Spinal cord (tissue), 10 donors: ENCODE data around the gene CMYA5. TPM values are rescaled to one million over a fixed set of nuclear protein-coding genes. Genes with fewer than 3 reads are reported as not detected.
A peak's percentile ranks its signal among the peaks of the same experiment; 100 is the strongest.

Experiments
- DNase-seq, 6 donors: peaks; one replicate each; pipeline versions ENCODE4 v3.0.0 to v3.0.0-alpha.2; 2013 to 2015; ENCODE audit warnings: low spot score in 6 of 6, low read depth in 4 of 6
- H3K27ac ChIP-seq: one replicate; pipeline ENCODE4 v1.5.1; 2013; ENCODE audit warnings: low read depth, low read length, control low read depth
- H3K27me3 ChIP-seq: one replicate; pipeline ENCODE4 v1.6.1; 2013; ENCODE audit warnings: low read length; ENCODE audit not compliant: control insufficient read depth, insufficient read depth
- H3K36me3 ChIP-seq: one replicate; pipeline ENCODE4 v1.6.1; 2013; ENCODE audit warnings: low read length; ENCODE audit not compliant: control insufficient read depth, insufficient read depth
- H3K4me1 ChIP-seq: one replicate; pipeline ENCODE4 v1.6.1; 2013; ENCODE audit warnings: low read length; ENCODE audit not compliant: control insufficient read depth, insufficient read depth
- H3K4me3 ChIP-seq: one replicate; pipeline ENCODE4 v1.5.1; 2013; ENCODE audit warnings: low read depth, low read length, control low read depth
- H3K9me3 ChIP-seq: one replicate; pipeline ENCODE4 v1.6.1; 2013; ENCODE audit warnings: low read length; ENCODE audit not compliant: control insufficient read depth, insufficient read depth
- WGBS: methylation state at CpG from one replicate; pipeline ENCODE4 v1.1.5; 2013; ENCODE audit warnings: missing lambda C conversion rate; ENCODE audit not compliant: insufficient coverage; 5-methylcytosine and 5-hydroxymethylcytosine counted together
- polyA plus RNA-seq, 2 donors: library from polyadenylated mRNA; unstranded; fragments of 120-200 nt; gene quantifications; one replicate each; pipeline ENCODE4 v1.2.1, GENCODE V29; 2013; ENCODE audit not compliant: insufficient read length in 2 of 2
- total RNA-seq, 2 donors: library from RNA; depleted of rRNA in 1 of 2; stranded (reverse); fragments of 120-200 nt in 1 of 2; fragments of >200 nt in 1 of 2; gene quantifications; one replicate each; pipeline versions ENCODE4 v1.2.3 to v1.2.4, GENCODE V29; 2013 to 2014
- donor health status: healthy.

Gene CMYA5
- total and polyA plus RNA-seq, 4 donors = 4.0 to 9.2 (median 4.6) TPM

DNA sequence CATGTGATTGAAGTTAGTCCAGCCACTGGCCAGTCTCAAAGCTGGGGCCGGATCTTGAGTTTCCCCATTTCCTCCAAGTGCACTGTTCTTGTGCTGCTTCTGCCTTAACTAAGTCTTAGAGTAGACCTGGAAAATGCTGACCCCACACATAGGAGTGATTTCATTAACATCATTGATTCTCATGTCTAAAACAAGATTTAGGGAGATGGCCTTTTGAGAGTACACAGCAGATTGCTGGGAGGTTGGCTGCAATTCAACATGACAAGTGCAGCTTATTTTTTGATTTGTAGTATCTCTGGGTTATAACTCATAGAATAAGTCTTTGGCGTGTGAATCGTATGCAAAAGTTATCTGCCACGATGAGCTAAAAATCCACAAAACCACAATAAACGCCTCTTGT, 131.0 kb downstream of the CMYA5 start:
- no peak overlapping the region for H3K27ac ChIP-seq
- no peak overlapping the region for H3K4me3 ChIP-seq
- no peaks in the 10 kb centered on the region for H3K27me3 ChIP-seq
- no peaks in the 10 kb centered on the region for H3K4me1 ChIP-seq
- no CpG with 5 or more reads among the region's 5 CpGs for WGBS
- H3K9me3 ChIP-seq = no peaks in the 10 kb centered on the region
- DNase-seq = peak in 1 of 6 donors; percentile 43
- no peaks in the 10 kb centered on the region for H3K36me3 ChIP-seq

DNA sequence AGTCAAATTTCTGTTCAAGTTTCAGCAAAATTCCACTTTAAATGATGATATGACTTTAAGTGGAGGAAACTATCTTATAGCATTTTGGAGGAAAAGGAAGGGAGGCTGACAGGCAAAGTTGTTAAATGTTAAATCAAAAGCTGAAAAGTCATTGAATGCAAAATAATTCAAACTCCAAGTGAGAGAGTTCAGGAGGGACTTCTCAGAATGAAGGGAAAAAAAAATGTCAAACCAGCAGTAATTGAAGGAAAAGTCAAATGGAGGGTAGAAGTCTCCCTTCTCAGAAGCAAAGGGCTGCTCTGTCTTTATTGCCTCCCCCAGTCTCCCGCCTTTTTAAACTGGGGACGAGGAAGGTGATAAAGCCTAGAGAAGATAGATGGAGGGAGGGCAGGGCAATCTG, 134.8 kb downstream of the CMYA5 start:
- 56% methylated on average over 2 of the region's 2 CpGs for WGBS
- no peak for DNase-seq
- Histone ChIP-seq H3K9me3 (no peaks in the 10 kb centered on the region), H3K36me3 (no peaks in the 10 kb centered on the region), H3K27ac (no peak overlapping the region), H3K27me3 (no peaks in the 10 kb centered on the region), H3K4me3 (no peak overlapping the region), H3K4me1 (peaks cover 3% of the 10 kb centered on the region)

DNA sequence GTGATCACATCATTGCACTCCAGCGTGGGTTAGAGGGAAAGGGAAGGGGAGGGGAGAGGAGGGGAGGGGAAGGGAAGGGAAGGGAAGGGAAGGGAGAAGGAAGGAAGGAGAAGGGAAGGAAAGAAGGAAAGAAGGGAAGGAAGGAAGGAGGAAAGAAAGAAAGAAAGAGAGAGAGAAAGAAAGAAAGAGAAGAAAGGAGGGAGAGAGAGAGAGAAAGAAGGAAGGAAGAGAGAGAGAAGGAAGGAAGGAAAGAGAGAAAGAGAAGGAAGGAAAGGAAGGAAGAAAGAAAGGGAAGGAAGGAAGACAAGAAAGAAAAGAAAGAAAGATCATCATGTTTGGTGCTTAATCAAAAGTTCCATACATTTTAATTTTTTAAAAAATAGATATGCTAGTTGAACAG, 136.2 kb downstream of the CMYA5 start:
- Histone ChIP-seq H3K27me3 (no peaks in the 10 kb centered on the region), H3K27ac (no peak overlapping the region), H3K36me3 (no peaks in the 10 kb centered on the region), H3K4me1 (peaks cover 3% of the 10 kb centered on the region), H3K9me3 (no peaks in the 10 kb centered on the region), H3K4me3 (no peak overlapping the region)
- DNase-seq = no peak
- 67% methylated on average over 1 of the region's 1 CpG for WGBS

- 60% methylated on average over 1 of the region's 2 CpGs for WGBS
Observed at GRCh38 chr5:79827159-79827629, 137.6 kb downstream of the CMYA5 start.

DNA sequence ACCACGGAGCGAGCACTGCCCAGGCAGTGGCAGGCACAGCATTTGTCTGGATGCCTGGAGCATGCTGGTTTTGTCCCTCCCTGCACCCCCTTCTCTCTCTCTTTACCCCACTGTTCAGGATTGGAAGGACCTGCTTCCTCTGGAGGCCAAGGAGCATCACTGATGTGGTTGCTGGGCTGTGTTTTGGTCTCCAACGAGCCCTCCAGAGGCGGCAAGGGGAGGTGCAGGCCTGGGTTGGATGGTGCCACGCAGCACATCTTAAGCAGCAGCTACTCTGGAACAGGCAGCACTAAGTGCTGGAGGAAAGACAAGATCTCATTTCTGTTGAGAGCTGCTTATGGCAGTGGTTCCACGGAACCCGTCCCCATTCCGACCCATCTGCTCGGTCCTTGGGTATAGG, 139.6 kb downstream of the CMYA5 start:
- Histone ChIP-seq H3K4me1 (peaks cover 11% of the 10 kb centered on the region), H3K9me3 (no peaks in the 10 kb centered on the region), H3K27ac (no peak overlapping the region), H3K27me3 (no peaks in the 10 kb centered on the region), H3K4me3 (no peak overlapping the region), H3K36me3 (no peaks in the 10 kb centered on the region)
- DNase-seq = no peak
- 61% methylated on average over 9 of the region's 9 CpGs for WGBS

More at GRCh38 chr5:79827159-79827629, 137.6 kb downstream of the CMYA5 start:
- no peaks in the 10 kb centered on the region for H3K36me3 ChIP-seq
- no peaks in the 10 kb centered on the region for H3K9me3 ChIP-seq
- no peak overlapping the region for H3K27ac ChIP-seq
- peaks cover 3% of the 10 kb centered on the region for H3K4me1 ChIP-seq
- no peak overlapping the region for H3K4me3 ChIP-seq
- H3K27me3 ChIP-seq = no peaks in the 10 kb centered on the region
- peak in 2 of 6 donors; percentile 66 to 69 for DNase-seq

DNA sequence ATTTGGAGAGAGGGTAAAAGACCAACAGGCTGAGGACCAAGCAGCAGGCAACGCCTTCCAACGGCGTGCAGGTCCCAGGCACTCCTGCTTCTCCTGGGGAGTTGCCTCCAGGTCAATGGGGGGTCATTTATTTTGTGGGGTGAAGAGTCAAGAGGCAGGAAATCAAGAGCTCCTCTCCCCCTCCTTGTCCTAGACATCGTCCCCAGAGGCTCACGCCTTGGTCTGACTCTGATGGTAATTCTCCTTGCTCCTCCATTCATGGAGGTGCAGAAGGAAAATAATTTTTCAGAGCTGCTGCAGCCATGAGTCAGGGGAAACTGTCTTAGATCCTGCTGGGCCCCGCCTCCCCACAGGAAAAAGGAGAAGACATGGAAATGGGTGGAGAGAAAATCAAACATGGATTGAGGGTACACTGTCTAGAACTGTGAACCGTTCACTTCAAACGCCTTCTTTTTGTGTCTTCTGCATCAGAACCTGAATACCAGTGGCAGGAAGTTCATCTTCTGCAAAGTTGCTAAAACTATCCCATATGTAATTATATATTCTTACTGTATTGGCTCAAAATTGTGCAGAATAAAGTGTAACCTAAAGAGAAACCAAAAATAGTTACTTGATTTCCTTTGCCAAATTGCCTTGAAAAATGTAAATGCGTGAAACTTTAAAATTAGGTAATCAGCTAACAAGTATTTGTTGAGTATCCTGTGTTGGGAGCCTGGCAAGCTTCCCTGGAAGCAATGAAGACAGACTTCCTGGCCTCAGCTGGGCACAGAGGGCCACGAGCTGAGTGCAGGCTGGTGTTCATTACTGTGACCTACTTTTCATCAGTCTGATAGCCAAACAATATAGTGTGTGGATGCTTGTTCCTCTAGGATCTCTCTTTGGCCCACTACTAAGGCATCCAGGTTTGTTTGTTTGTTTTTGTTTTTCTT, 142.0 kb downstream of the CMYA5 start:
- Histone ChIP-seq H3K27ac (no peak overlapping the region), H3K4me3 (no peak overlapping the region), H3K9me3 (no peaks in the 10 kb centered on the region), H3K27me3 (no peaks in the 10 kb centered on the region), H3K36me3 (no peaks in the 10 kb centered on the region), H3K4me1 (peaks cover 17% of the 10 kb centered on the region)
- 75% methylated on average over 3 of the region's 10 CpGs for WGBS
- DNase-seq = peak in 1 of 6 donors; percentile 45

- no peaks in the 10 kb centered on the region for H3K27me3 ChIP-seq
- DNase-seq = no peak
- 75% methylated on average over 1 of the region's 4 CpGs for WGBS
- H3K36me3 ChIP-seq = no peaks in the 10 kb centered on the region
- no peak overlapping the region for H3K27ac ChIP-seq
- H3K4me3 ChIP-seq = no peak overlapping the region
- no peaks in the 10 kb centered on the region for H3K9me3 ChIP-seq
- H3K4me1 ChIP-seq = peaks cover 17% of the 10 kb centered on the region
Observed at GRCh38 chr5:79832911-79833310, 143.3 kb downstream of the CMYA5 start.

DNA sequence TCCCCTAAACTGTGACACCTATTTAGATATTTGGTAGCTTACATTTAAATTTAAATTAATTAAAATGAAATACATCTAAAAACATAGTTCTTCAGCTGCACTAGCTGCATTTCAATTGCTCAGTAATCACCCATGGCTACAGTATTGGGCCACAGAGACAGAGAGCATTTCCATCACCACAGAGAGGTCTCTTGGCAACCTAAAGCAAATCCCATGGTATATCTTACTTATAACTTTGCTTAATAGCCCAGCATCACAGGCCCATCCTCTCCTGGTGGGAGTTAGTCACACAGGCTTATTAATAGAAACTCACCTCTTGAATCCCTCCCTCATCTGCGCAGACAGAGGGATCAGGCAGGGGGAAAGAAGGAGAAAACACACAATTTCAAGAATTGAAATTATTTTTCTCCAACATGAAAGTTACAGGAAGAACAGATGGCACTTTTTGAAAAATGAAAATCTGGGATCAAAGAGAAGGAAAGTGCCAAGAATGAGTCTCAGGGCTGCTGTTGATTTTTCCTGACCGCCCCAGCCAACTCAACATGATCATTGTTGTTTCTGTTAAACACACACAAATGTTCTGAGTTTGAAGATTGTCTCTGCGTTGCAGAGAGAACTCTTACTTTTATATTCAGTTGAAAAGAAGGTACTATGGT, 144.6 kb downstream of the CMYA5 start:
- Histone ChIP-seq H3K4me1 (peaks cover 26% of the 10 kb centered on the region), H3K36me3 (no peaks in the 10 kb centered on the region), H3K4me3 (no peak overlapping the region), H3K27me3 (no peaks in the 10 kb centered on the region), H3K27ac (no peak overlapping the region), H3K9me3 (no peaks in the 10 kb centered on the region)
- peak in 2 of 6 donors; percentile 32 to 79 for DNase-seq
- no CpG with 5 or more reads among the region's 3 CpGs for WGBS

DNA sequence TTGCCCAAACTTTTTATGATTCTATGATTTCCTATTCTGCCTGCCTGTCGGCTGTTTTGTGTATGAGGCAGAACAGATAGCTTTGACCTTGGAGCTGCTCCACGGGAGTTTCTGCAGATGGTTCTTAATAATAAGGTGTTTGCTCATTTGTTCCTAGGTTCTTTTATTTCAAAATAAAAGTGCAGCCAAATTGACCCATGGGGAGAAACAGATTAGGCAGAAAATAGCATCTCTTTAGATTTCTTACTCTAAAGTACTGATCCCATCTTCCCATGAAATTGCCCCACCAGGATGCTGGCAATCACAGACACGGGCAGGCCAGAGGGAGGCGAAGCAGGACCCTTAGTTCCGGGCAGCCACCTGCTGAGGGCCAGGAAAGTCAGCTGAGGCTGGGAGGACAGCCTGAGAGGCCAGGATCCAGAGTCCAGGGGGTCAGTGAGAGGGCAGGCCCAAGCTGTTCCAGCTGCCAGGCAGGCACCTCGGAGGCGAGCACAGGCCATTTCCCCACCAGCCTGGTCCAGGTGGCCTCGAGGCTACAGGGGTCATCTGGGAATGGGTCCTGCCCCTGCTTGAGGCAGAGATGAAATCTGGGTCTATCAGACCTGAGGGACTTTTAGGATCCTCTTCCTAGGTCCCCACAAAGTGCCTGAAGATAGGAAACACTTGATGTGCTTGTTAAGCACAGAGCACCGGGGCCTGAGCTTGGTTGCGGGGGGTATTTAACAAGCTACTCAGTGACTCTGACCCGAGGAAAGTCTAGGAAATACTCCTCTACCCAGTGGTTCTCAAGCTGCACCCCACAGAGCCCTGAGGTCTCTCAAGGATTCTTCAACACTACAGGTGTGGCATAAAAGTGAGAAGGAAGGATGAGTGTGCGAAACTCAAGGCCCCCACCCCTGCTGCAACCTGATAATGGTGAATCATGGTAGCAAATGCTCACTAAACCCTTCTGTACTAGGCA, 145.4 kb downstream of the CMYA5 start:
- Histone ChIP-seq H3K9me3 (no peaks in the 10 kb centered on the region), H3K27ac (peak overlapping the region; percentile 26), H3K27me3 (no peaks in the 10 kb centered on the region), H3K4me1 (peaks cover 32% of the 10 kb centered on the region), H3K36me3 (no peaks in the 10 kb centered on the region), H3K4me3 (no peak overlapping the region)
- DNase-seq = peak in 1 of 6 donors; percentile 69
- 49% methylated on average over 9 of the region's 12 CpGs for WGBS
